ENCODE measurements around the gene ASPSCR1. TPM values are rescaled to one million over a fixed set of nuclear protein-coding genes. Genes with fewer than 3 reads are reported as not detected.

Gene ASPSCR1
- total and polyA plus RNA-seq, 3 donors from 2014 or later: 40.5 to 49.7 (median 46.2) TPM

DNA sequence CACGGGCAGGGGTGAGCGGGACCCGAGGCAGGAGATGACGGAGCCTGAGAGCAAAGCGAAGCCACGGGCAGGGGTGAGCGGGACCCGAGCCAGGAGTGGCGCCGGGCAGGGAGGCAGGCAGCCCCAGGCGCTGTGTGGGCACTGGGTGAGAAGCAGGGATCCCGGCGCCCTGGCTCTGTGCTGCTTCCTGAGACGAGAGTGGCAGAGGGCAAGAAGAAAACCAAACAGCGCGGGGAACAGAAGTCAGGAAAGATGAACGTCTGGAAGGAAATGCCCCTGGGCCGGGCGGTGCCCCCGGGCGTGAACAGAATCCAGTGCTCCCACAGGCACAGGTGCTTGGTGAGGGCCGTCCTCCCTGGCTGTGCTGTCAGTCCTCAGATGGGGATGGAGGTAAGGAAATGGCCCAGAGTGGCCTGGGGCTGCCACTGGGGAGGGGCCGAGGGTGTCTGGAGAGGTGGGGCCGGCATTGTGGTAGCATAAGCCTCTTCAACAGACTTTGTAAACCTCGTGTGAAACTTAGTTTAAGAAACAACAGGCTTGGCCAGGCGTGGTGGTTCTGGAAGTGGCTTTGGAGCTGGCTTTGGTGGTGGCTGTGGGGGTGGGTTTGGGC is 9.8 kb downstream of the ASPSCR1 start:
- 90 to 92% methylated on average over 26 of the region's 26 CpGs for WGBS, 2 donors
- Histone ChIP-seq H3K4me1 (no peaks in the 10 kb centered on the region), H3K36me3 (ENCODE audit: low read depth, missing control alignments) (no peaks in the 10 kb centered on the region), H3K27ac (no peak overlapping the region), H3K4me3 (no peak overlapping the region), H3K9me3 (no peaks in the 10 kb centered on the region), H3K27me3 (no peaks in the 10 kb centered on the region)
- TF ChIP-seq CTCF (IDR thresholded peaks at IDR 0.05) (no peak), POLR2A (IDR thresholded peaks at IDR 0.05) (no peak)
- DNase-seq: no peak
- intact Hi-C loops (cut with DNase I; ENCODE audit: low total_unique reads): no loop called here

DNA sequence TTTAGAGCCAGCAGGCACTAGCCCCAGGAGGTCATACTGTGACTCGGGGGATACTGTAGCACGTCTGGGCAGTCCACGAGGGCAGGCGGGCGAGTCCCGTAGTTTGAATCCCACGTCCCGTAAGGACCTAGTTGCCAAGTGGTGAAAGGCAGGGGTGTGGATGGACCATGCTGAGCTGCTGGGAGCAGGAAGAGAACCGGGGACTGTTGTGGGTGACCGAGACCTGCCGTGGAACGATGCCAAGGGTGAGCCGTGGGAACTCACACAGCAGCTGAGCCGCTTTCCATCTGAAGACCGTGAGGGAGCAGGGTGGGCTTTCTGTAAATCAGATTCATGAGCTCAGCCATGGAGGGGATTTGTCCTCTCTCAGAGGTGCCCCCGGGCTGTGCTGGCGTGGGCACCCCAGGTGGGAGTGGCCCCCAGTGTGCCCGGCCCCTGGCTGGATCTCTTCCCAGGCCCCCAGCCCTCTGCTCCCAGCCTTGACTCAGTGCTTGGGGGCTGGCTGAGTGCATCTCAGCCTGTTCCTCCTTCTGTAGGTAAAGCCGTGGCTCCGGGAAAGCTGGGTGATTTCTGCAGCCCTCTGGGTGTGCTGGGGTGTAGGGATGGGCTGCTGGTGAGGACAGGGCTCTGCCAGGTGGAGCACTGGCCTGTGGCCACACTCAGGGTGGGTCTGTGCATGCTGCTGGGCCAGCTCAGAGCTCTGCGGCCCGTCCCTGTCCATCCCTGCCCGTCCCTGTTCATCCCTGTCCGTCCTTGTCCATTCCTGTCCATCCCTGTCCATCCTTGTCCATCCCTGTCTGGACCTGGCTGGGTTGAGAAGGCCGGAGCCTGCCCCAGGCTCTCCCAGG is 13.6 kb downstream of the ASPSCR1 start:
- intact Hi-C loops (cut with DNase I; ENCODE audit: low total_unique reads): no loop called here
- DNase-seq: no peak
- H3K4me1 ChIP-seq: no peaks in the 10 kb centered on the region
- 95 to 97% methylated on average over 20 to 25 of the region's 25 CpGs for WGBS, 2 donors
- no peaks in the 10 kb centered on the region for H3K27me3 ChIP-seq
- no peaks in the 10 kb centered on the region for H3K36me3 ChIP-seq (ENCODE audit: low read depth, missing control alignments)
- H3K4me3 ChIP-seq: no peak overlapping the region
- no peak for TF ChIP-seq CTCF (IDR thresholded peaks at IDR 0.05)
- TF ChIP-seq POLR2A (IDR thresholded peaks at IDR 0.05): no peak
- H3K27ac ChIP-seq: no peak overlapping the region
- no peaks in the 10 kb centered on the region for H3K9me3 ChIP-seq

- H3K36me3 ChIP-seq (ENCODE audit: low read depth, missing control alignments): no peaks in the 10 kb centered on the region
- H3K4me3 ChIP-seq: no peak overlapping the region
- no peak overlapping the region for H3K27ac ChIP-seq
- intact Hi-C loops (cut with DNase I; ENCODE audit: low total_unique reads): no loop called here
- TF ChIP-seq CTCF (IDR thresholded peaks at IDR 0.05): no peak
- no peak for TF ChIP-seq POLR2A (IDR thresholded peaks at IDR 0.05)
- H3K4me1 ChIP-seq: no peaks in the 10 kb centered on the region
- no peak for DNase-seq
- no peaks in the 10 kb centered on the region for H3K27me3 ChIP-seq
- WGBS, 2 donors: 84% methylated on average over 12 to 31 of the region's 31 CpGs
- no peaks in the 10 kb centered on the region for H3K9me3 ChIP-seq
Measured at GRCh38 chr17:81991684-81992305, 14.4 kb downstream of the ASPSCR1 start.

GRCh38 chr17:81992306-81993102 is 15.1 kb downstream of the ASPSCR1 start:
- Histone ChIP-seq H3K27ac (no peak overlapping the region), H3K4me1 (no peaks in the 10 kb centered on the region), H3K4me3 (no peak overlapping the region), H3K36me3 (ENCODE audit: low read depth, missing control alignments) (no peaks in the 10 kb centered on the region), H3K9me3 (no peaks in the 10 kb centered on the region), H3K27me3 (no peaks in the 10 kb centered on the region)
- no peak for TF ChIP-seq CTCF (IDR thresholded peaks at IDR 0.05)
- no peak for TF ChIP-seq POLR2A (IDR thresholded peaks at IDR 0.05)
- no peak for DNase-seq
- intact Hi-C loops (cut with DNase I; ENCODE audit: low total_unique reads): no loop called here
- 89 to 93% methylated on average over 15 to 31 of the region's 31 CpGs for WGBS, 2 donors

Data from testis (tissue), 3 donors.